COR-L47 (cell line): ENCODE data around the gene CER1.

Experiments
- DNase-seq: peaks from one replicate; lab custom pipeline; 2025; lab: John Stamatoyannopoulos, UW

Gene CER1

GRCh38 chr9:14722391-14723035 is at the start of gene CER1:
CER1 (minus strand) TSS chr9:14722733; CDS start chr9:14722672, 61 bp downstream.
- DNase-seq, result peak; percentile 88

DNA sequence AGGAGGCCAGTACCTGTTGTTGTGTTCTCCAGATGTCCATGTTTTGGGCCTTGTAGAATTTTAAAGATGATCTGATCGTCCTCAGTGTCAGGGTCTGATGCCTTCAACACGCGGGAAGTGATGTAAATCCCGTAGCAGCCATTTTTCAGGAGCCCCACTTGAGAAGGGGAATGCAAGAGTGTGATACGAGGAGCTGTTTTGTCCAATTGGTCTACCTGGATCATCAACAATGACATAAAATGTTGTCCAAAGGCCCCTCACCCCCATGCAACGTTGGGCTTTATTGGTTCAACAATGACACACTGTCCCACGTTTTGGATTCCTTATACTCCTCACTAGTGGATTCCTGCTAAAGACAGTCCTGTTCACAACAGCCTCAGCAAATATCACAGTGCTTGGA is 48.1 kb upstream of the CER1 start:
- DNase-seq, result no peak

DNA sequence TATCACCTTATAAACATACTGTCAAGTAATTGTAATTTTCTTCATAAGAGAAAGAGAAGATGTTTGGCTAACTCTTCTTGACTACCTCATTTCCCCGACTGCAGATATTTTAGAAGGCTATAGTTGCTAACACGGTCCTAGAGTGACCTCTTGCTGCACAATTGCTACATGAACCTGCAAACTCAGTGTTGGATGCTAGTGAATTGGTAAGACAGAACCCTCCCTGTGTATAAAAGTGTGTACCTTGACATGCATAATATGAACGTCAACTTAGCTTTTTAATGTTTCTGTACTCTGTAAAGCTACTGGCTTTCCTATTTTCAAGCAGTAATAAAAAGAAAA is 46.7 kb upstream of the CER1 start:
- peak; percentile 46 for DNase-seq

GRCh38 chr9:14768405-14769229 is 46.1 kb upstream of the CER1 start:
- peak; percentile 30 for DNase-seq

DNA sequence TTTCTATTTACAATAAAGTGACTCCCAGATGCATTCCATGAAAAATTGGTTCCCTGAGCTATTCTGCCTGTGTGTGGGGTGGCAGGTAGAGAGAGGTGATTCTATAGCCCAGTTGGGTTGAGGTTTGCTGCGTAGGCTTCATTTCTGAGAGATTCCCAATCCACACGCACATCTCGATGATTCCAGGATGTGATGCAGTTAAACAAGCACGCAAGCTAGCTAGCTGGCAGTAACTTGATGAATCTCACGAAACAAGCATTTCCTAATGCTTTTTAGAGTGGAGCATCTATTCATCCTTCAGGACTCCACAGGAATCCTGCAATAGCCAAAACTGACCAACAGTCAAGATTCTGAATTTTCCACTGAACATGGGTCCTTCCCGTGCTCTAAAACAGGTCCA is 43.8 kb upstream of the CER1 start:
- DNase-seq, result no peak

GRCh38 chr9:14761584-14761983 is 39.1 kb upstream of the CER1 start:
- DNase-seq, result no peak

DNA sequence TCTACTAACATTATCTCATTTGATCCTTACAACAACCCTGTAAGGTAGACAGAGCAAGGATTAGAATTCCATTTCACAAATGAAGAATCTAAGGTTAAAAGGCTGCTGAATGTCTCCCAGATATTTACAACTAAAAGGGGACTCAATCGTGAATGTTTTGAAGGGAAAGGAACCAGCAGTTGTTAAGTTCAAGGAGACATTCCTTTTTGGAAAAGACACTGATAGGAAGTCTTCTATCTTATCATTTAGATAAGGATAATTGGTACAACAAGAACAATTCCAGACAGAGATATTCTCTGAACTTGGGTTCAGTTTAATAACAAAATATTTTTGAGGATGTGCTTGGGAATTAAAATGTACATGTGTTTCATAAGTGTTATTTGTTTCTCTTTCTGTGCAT is 37.5 kb upstream of the CER1 start:
- DNase-seq, result no peak

DNA sequence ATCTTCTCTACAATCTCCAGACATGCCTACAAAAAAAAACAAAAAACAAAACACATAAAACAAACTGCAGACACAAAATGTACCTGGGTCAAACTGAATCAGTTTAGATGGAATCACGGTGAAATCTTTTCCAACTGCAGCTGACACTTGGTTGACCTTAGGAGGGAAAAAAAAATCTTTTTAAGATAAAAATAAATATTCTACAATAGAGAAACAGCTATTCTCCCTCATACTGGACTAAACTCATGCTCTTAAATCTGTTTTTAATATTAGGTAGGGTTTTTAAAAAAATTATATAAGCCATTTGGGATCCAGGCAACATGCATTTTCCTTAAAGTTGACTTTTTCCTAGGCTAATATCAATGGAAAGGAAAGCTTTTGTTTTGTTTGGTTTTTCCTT is 33.8 kb upstream of the CER1 start:
- no peak for DNase-seq

- DNase-seq, result no peak
These were observed 30.3 kb upstream of the CER1 start for GRCh38 chr9:14752871-14753270.

GRCh38 chr9:14752271-14752670 is 29.7 kb upstream of the CER1 start:
- DNase-seq, result peak; percentile 12

DNA sequence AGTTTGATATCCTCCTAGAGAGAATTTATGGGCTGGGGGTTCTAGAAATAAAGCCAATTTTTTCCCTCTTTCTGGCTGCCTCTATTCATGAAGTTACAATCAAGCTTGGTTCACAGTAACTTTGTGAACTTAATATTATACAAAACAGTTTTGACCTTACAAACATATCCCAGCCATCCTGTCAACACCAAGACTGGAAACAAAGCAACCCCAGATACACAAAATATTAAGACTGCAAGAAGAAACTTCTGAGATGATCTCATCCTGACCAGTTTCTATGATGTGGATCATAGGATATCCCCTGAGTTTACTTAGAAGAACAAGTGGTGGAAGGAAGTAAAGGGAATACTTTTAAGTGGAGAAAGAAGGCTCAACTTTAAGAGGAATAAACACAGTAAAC is 28.3 kb upstream of the CER1 start:
- DNase-seq, result no peak

GRCh38 chr9:14749741-14750211 is 27.2 kb upstream of the CER1 start:
- peak; percentile 51 for DNase-seq

DNA sequence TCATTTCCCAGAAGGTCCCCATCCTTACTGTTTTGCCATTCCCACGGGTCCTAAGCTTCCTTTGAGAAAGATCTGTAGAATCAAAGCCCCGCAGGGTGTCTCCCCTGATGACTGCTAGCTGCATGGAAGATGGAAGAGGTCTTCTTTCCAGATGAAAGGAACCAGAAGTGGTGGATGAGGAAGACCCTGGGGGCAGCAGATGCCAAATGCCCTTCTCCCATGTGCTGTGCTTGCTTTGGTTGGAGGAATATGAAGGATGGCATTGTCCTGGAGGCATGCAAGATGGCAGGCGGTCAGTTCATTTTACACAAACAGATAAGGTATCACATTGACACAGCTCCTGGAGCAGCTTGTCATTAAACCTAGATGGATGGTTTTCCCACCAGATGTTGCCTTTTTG is 25.8 kb upstream of the CER1 start:
- DNase-seq, result no peak

DNA sequence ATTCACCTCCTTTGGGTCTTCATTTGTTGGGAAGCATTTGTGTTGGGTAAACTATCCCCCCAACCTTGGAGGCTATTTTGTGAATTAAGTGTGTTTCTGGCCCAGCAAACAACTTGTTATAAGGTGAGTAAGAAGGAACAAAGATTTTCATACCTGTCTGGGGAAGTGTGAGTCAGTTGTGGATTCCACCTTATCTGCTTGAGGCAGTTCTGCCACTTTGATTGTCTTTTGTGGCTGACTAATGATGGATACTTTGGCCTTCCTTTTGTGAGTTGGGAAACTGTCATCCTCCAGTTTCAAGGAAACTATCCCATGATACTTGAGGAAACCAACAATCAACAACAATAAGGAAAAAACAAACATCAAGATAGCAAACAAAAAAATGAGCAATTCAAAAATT is 24.6 kb upstream of the CER1 start:
- DNase-seq, result no peak

DNA sequence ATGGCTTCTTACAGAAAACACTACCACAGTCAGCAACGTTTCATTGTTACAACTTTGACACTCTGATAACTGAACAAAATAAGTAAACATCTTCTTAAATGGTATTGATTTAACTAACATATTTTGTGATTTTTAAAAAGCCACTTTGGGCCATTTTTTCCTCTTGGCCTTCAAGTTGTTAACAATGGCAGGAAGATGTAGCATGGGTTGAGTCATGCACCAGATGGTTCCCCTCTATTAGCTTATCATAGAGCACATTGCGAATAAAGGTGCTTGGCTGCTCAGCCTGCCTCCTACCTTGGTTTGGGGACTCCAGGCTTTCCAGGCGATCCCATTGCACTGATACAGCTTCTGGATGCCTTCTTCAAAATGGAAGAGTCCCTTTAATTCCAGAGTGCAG is 24.1 kb upstream of the CER1 start:
- DNase-seq, result no peak

GRCh38 chr9:14744768-14745167 is 22.2 kb upstream of the CER1 start:
- DNase-seq, result no peak

GRCh38 chr9:14741369-14741768 is 18.8 kb upstream of the CER1 start:
- no peak for DNase-seq

- no peak for DNase-seq
These were observed 10.6 kb upstream of the CER1 start for GRCh38 chr9:14733133-14733532.

GRCh38 chr9:14731294-14731981 is 8.9 kb upstream of the CER1 start:
- no peak for DNase-seq

GRCh38 chr9:14730461-14730898 is 7.9 kb upstream of the CER1 start:
- no peak for DNase-seq

DNA sequence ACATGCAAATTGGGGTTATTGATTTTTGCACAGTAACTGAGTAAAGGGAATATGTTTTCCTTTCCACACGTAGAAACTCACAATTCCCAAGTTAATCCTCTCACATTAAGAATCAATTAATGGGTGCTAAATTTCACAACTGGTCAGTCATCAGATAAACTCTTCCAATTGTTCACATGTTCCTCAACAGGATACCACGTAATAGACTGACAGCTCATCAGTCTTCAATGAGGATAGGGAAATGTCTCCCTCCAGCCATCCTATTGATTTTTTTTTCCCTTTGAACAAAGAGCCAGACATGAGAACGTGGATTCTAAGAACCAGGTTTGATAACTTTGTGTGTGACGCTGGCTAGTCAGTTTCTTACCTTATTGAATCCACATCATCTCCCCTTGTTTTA is 768 bp upstream of the CER1 start:
- DNase-seq, result no peak

DNA sequence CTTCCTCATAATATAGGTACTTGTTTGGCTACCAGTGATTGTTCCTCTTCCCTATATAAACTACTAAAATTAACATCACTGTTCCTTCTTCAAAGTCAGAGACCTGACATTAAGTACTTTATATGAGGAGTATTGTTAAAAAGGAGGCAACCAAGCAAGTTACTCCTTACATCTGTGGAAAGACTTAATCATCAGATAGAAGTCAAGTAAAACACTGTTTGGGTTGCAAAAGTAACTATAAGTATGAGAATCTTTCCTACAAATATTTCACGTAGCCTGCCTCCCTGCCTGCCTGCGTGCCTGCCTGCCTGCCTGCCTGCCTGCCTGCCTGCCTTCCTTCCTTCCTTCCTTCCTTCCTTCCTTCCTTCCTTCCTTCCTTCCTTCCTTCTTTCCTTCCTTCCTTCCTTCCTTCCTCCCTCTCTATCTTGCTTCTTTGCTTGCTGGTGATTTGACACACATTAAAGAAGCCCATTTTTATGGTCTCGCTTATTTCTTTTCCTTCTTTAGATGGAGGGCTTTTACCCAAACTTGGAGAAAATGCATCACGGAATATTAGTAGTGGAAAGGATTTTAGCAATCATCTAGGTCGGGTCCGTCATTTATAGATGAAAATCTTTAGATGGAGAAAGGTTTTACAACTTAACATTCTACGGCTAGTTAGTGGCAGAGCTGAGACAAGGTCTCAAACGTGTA is 3.2 kb downstream of the CER1 start:
- no peak for DNase-seq
